ENCODE results near the gene ADORA2A. TPM values are rescaled to one million over a fixed set of nuclear protein-coding genes. Genes with fewer than 3 reads are reported as not detected.

The ADORA2A gene
- total RNA-seq, 1 donor from 2014 or later = 35.8 TPM

GRCh38 chr22:24391836-24392217 is 35.6 kb upstream of the ADORA2A start:
- ChIA-PET CTCF (no interaction called here), POLR2A (no interaction called here)
- Mint-ChIP-seq H3K27me3 (no peaks in the 10 kb centered on the region), H3K4me3 (no peak overlapping the region), H3K9me3 (no peaks in the 10 kb centered on the region), H3K4me1 (peaks cover 5% of the 10 kb centered on the region), H3K27ac (no peak overlapping the region), H3K36me3 (ENCODE audit: low read depth) (peaks cover 46% of the 10 kb centered on the region)
- intact Hi-C loops (cut with micrococcal nuclease) = no loop called here
- no peak for TF ChIP-seq CTCF (IDR thresholded peaks at IDR 0.05)
- DNase-seq (no peak), ATAC-seq (ENCODE audit: low read depth) (no peak)

- no peak overlapping the region for H3K4me3 Mint-ChIP-seq
- intact Hi-C loops (cut with micrococcal nuclease) = no loop called here
- POLR2A ChIA-PET = no interaction called here
- TF ChIP-seq CTCF (IDR thresholded peaks at IDR 0.05) = no peak
- DNase-seq (no peak), ATAC-seq (ENCODE audit: low read depth) (no peak)
- peaks cover 43% of the 10 kb centered on the region for H3K36me3 Mint-ChIP-seq (ENCODE audit: low read depth)
- no peak overlapping the region for H3K27ac Mint-ChIP-seq
- CTCF ChIA-PET = no interaction called here
- no peaks in the 10 kb centered on the region for H3K9me3 Mint-ChIP-seq
- H3K4me1 Mint-ChIP-seq = peaks cover 7% of the 10 kb centered on the region
- H3K27me3 Mint-ChIP-seq = no peaks in the 10 kb centered on the region
Observed at GRCh38 chr22:24392218-24392931, 35.0 kb upstream of the ADORA2A start.

GRCh38 chr22:24393012-24393559 is 34.3 kb upstream of the ADORA2A start:
- no peaks in the 10 kb centered on the region for H3K27me3 Mint-ChIP-seq
- H3K4me1 Mint-ChIP-seq = peaks cover 12% of the 10 kb centered on the region
- no peak overlapping the region for H3K27ac Mint-ChIP-seq
- CTCF ChIA-PET = interaction anchor here (0.5 to 0.9 kb wide), 2 partner anchors 48 to 142 kb away, joined by 3 read pairs; no protein-coding TSS in a partner anchor
- intact Hi-C loops (cut with micrococcal nuclease) = no loop called here
- no peak for ATAC-seq (ENCODE audit: low read depth)
- no peaks in the 10 kb centered on the region for H3K9me3 Mint-ChIP-seq
- TF ChIP-seq CTCF (IDR thresholded peaks at IDR 0.05) = no peak
- H3K4me3 Mint-ChIP-seq = no peak overlapping the region
- POLR2A ChIA-PET = no interaction called here
- no peak for DNase-seq
- H3K36me3 Mint-ChIP-seq (ENCODE audit: low read depth) = peaks cover 48% of the 10 kb centered on the region

- H3K27me3 Mint-ChIP-seq = no peaks in the 10 kb centered on the region
- intact Hi-C loops (cut with micrococcal nuclease) = no loop called here
Observed at GRCh38 chr22:24393848-24394247, 33.6 kb upstream of the ADORA2A start.

More at GRCh38 chr22:24393848-24394247, 33.6 kb upstream of the ADORA2A start:
- Mint-ChIP-seq H3K36me3 (ENCODE audit: low read depth) (peaks cover 52% of the 10 kb centered on the region), H3K9me3 (no peaks in the 10 kb centered on the region), H3K27ac (no peak overlapping the region), H3K4me1 (peaks cover 20% of the 10 kb centered on the region), H3K4me3 (no peak overlapping the region)
- POLR2A ChIA-PET = no interaction called here
- ATAC-seq (ENCODE audit: low read depth) = no peak
- no peak for TF ChIP-seq CTCF (IDR thresholded peaks at IDR 0.05)
- CTCF ChIA-PET = interaction anchor here (0.9 kb wide), 1 partner anchor 49 kb away, joined by 3 read pairs; no protein-coding TSS in a partner anchor
- no peak for DNase-seq
